GM06990 (cell line): Measurements from ENCODE around the gene CNFN.

Experiments
- DNase-seq: peaks from one replicate; pipeline ENCODE4 v3.0.0-alpha.2; 2011; ENCODE audit not compliant: insufficient read length; ENCODE audit errors: extremely low read depth
- H3K27me3 ChIP-seq: replicated peaks from 2 replicates; pipeline ENCODE4 v1.6.0; 2011; ENCODE audit warnings: low read length; ENCODE audit not compliant: control insufficient read depth, insufficient read depth
- H3K36me3 ChIP-seq: 2 replicates; pipeline ENCODE4 v1.5.1; 2011; ENCODE audit warnings: low read length; ENCODE audit not compliant: control insufficient read depth, insufficient read depth
- H3K4me3 ChIP-seq: replicated peaks from 2 replicates; pipeline ENCODE4 v1.5.1; 2011; ENCODE audit warnings: low read depth, mild to moderate bottlenecking, control low read depth, low read length
- TF ChIP-seq, protein P1 (sequence below): IDR thresholded peaks from 2 replicates; pipeline ENCODE4 v1.5.1; 2011; ENCODE audit warnings: low read length, control low read depth, mild to moderate bottlenecking, inconsistent platforms; ENCODE audit not compliant: insufficient read depth, poor library complexity, severe bottlenecking

Gene CNFN

GRCh38 chr19:42407816-42408175 is 17.7 kb upstream of the CNFN start:
- TF ChIP-seq, protein P1, sequence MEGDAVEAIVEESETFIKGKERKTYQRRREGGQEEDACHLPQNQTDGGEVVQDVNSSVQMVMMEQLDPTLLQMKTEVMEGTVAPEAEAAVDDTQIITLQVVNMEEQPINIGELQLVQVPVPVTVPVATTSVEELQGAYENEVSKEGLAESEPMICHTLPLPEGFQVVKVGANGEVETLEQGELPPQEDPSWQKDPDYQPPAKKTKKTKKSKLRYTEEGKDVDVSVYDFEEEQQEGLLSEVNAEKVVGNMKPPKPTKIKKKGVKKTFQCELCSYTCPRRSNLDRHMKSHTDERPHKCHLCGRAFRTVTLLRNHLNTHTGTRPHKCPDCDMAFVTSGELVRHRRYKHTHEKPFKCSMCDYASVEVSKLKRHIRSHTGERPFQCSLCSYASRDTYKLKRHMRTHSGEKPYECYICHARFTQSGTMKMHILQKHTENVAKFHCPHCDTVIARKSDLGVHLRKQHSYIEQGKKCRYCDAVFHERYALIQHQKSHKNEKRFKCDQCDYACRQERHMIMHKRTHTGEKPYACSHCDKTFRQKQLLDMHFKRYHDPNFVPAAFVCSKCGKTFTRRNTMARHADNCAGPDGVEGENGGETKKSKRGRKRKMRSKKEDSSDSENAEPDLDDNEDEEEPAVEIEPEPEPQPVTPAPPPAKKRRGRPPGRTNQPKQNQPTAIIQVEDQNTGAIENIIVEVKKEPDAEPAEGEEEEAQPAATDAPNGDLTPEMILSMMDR: no peak
- DNase-seq: no peak
- no peaks in the 10 kb centered on the region for H3K27me3 ChIP-seq
- H3K4me3 ChIP-seq: no peak overlapping the region
- H3K36me3 ChIP-seq: peaks cover 16% of the 10 kb centered on the region

GRCh38 chr19:42407085-42407815 is 17.2 kb upstream of the CNFN start:
- H3K27me3 ChIP-seq: no peaks in the 10 kb centered on the region
- no peak for DNase-seq
- TF ChIP-seq, protein P1: no peak
- no peak overlapping the region for H3K4me3 ChIP-seq
- peaks cover 14% of the 10 kb centered on the region for H3K36me3 ChIP-seq

- Histone ChIP-seq H3K27me3 (no peaks in the 10 kb centered on the region), H3K4me3 (no peak overlapping the region), H3K36me3 (peaks cover 14% of the 10 kb centered on the region)
- no peak for DNase-seq
- TF ChIP-seq, protein P1: no peak
Observed at GRCh38 chr19:42406111-42406510, 16.0 kb upstream of the CNFN start.

DNA sequence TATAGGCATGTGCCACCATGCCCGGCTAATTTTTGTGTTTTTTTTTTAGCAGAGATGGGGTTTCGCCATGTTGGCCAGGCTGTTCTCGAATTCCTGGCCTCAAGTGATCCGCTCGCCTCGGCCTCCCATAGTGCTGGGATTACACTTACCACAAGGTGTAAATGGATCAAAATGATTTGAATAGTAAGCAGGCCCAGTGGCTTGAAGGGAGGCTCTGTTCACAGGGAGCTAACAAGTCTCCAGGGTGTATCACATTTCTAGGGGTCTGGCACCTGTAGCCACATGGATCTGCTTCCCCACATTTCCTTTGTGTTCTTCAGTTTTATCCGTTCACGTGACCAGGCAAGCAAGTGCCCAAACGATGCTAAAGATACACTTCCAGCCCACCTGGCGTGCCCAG is 13.5 kb upstream of the CNFN start:
- peaks cover 14% of the 10 kb centered on the region for H3K36me3 ChIP-seq
- TF ChIP-seq, protein P1: no peak
- DNase-seq: no peak

GRCh38 chr19:42402376-42403116 is 12.4 kb upstream of the CNFN start:
- TF ChIP-seq, protein P1: no peak
- H3K27me3 ChIP-seq: no peaks in the 10 kb centered on the region
- H3K4me3 ChIP-seq: no peak overlapping the region
- no peak for DNase-seq
- H3K36me3 ChIP-seq: peaks cover 9% of the 10 kb centered on the region

More for the DNA sequence above, 13.5 kb upstream of the CNFN start:
- H3K27me3 ChIP-seq: no peaks in the 10 kb centered on the region
- no peak overlapping the region for H3K4me3 ChIP-seq
